Measurements from ENCODE around the gene DET1. TPM values are rescaled to one million over a fixed set of nuclear protein-coding genes. Genes with fewer than 3 reads are reported as not detected.
"Not testable (repeated sequence)": the region's sequence is repeated elsewhere in the genome, so short reads cannot be mapped to it uniquely, and the experiment has no call there.

The DET1 gene
- polyA plus RNA-seq, 6 donors from 2014 or later, result 1.1 to 3.5 (median 1.9) TPM

DNA sequence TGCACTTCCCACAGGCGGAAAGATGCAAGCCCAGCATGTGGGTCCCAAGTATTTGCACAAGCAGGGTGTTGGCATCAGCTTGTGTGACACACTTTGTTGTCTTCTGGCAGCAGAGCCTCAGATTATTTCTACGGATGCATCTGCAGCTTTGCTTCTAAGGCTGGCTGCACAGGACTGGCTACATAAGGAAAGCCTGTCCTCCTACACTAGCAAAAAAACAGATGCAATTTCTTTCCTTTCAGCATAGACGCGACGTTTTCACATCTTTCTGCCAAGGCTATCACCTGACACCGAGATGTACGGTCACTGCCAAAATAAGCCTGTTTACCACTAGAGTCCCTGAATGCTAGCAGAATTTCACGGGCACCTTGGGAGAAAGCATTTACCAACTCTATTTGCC, 65.5 kb downstream of the DET1 start:
- Mint-ChIP-seq H3K9me3 (no peaks in the 10 kb centered on the region), H3K27ac (no peak overlapping the region), H3K27me3 (no peaks in the 10 kb centered on the region), H3K4me3 (no peak overlapping the region), H3K36me3 (peaks cover 0 to 10% of the 10 kb centered on the region in 2 donors), H3K4me1 (peaks cover 3 to 14% (median 7%) of the 10 kb centered on the region in 3 donors)
- DNase-seq (no peak), ATAC-seq (ENCODE audit: low read depth in 2 of 2) (no peak)

DNA sequence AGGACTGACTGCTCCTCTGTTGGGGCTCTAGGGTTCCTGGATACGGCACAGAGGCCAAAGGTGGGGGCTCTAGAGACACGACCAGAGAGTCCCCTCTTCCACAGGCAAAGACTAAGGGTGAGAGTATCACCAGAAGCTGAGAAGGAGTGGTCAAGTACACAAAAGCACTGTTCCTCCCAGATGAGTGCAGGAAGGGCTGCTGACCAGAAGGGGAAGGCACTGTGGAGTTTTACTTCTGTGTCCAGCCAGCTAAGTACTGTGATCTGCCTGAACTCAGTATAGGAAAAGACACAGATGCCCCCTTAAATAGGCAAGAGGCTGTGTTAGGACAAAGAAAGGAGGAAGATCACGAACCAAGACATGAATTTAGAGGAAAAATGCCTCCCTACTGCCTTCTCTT, 67.3 kb downstream of the DET1 start:
- H3K27ac Mint-ChIP-seq, result no peak overlapping the region

DNA sequence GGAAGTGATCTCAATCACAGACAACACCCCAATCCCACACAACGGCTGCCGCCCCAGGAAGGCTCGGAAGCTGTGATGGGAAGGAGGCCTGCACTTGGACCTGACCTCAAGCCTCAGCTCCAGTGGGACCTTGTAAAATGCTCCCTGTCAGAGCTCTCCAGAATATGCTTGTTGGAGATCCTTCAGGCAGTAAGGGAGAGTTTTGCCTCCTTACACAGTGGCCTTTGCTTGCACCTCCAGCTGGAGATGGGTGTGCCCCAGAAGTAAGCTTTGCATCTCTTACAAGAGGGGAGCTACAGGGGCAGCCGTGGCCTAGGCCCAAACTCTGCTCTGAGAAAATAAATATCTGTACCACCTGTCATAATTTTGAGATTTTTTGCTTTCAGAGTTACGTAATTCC, 68.6 kb downstream of the DET1 start:
- no peak overlapping the region for H3K4me3 Mint-ChIP-seq
- no peaks in the 10 kb centered on the region for H3K27me3 Mint-ChIP-seq
- no peaks in the 10 kb centered on the region for H3K9me3 Mint-ChIP-seq
- no peak for ATAC-seq (ENCODE audit: low read depth in 2 of 2)
- H3K4me1 Mint-ChIP-seq, result peaks cover 3 to 14% (median 7%) of the 10 kb centered on the region in 3 donors
- peaks cover 0 to 10% of the 10 kb centered on the region in 2 donors for H3K36me3 Mint-ChIP-seq
- DNase-seq, result no peak
- no peak overlapping the region for H3K27ac Mint-ChIP-seq

More for the DNA sequence above, 67.3 kb downstream of the DET1 start:
- Mint-ChIP-seq H3K27me3 (no peaks in the 10 kb centered on the region), H3K4me1 (peaks cover 3 to 14% (median 7%) of the 10 kb centered on the region in 3 donors), H3K36me3 (peaks cover 0 to 10% of the 10 kb centered on the region in 2 donors), H3K4me3 (no peak overlapping the region), H3K9me3 (no peaks in the 10 kb centered on the region)
- ATAC-seq (ENCODE audit: low read depth in 2 of 2), result no peak
- DNase-seq, result no peak

- Mint-ChIP-seq H3K27ac (peak overlapping the region in 1 of 6 donors; percentile 73), H3K4me3 (no peak overlapping the region), H3K36me3 (peaks cover 0 to 12% of the 10 kb centered on the region in 2 donors), H3K9me3 (no peaks in the 10 kb centered on the region), H3K27me3 (no peaks in the 10 kb centered on the region), H3K4me1 (peaks cover 3 to 7% (median 6%) of the 10 kb centered on the region in 3 donors)
- no peak for DNase-seq
- no peak for ATAC-seq (ENCODE audit: low read depth in 2 of 2)
These were observed 69.4 kb downstream of the DET1 start for GRCh38 chr15:88477126-88477525.

- Mint-ChIP-seq H3K27ac (peak overlapping the region in 1 of 6 donors; percentile 76), H3K36me3 (peaks cover 0 to 16% of the 10 kb centered on the region in 2 donors), H3K4me3 (no peak overlapping the region), H3K4me1 (peaks cover 1 to 4% (median 4%) of the 10 kb centered on the region in 3 donors), H3K9me3 (no peaks in the 10 kb centered on the region), H3K27me3 (no peaks in the 10 kb centered on the region)
- ATAC-seq (ENCODE audit: low read depth in 2 of 2) (no peak), DNase-seq (peak; percentile 11)
These were observed 69.8 kb downstream of the DET1 start for GRCh38 chr15:88476635-88477060.

DNA sequence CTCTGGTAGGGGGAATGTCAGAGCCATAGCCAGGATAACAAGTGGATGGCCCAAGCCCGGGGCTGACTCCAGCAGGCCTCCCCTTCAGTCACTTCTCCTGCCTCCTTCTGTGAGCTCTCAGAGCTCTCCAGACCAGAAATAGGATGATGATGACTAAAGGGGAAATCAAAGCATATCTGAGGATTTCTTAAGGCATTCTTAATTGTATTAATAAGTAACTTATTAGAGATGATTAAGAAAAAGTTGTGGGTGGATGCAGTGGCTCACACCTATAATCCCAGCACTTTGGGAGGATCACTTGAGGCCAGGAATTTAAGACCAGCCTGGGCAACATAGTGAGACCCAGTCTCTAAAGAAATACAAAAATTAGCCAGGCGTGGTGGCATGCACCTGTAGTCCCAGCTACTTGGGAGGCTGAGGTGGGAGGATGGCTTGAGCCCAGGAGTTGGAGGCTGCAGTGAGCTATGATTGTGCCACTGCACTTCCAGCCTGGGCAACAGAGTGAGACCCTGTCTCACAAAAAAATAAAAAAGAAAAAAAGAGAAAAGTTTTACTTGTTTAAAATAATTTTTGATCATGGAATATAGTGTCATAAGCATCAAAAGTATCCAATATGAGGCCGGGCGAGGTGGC, 72.7 kb downstream of the DET1 start:
- H3K4me3 Mint-ChIP-seq; DNase-seq; ATAC-seq (ENCODE audit: low read depth in 2 of 2); H3K4me1 Mint-ChIP-seq; H3K9me3 Mint-ChIP-seq; H3K27ac Mint-ChIP-seq; H3K27me3 Mint-ChIP-seq: not testable (repeated sequence)
- H3K36me3 Mint-ChIP-seq, result peaks cover 0 to 13% of the 10 kb centered on the region in 2 donors

DNA sequence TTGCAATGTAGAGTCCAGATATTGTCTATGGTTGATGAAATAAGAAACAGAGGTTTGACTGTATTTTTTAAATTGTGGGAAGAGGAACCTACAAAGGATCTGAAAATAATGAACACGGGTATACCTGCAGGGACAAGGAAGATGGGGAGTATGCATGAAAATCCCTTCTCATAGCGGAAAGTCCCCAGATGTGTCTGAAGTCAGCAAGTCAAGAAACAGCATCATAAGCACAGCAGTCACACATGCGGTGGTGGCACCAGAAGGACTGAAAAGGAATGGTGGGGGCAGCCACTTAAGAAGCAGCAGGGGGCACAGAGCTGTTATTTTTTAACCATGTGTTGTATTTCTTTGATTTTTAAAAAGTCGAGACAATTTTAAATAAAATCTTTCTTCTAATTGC, 74.3 kb downstream of the DET1 start:
- DNase-seq (no peak), ATAC-seq (ENCODE audit: low read depth in 2 of 2) (no peak)
- no peaks in the 10 kb centered on the region for H3K9me3 Mint-ChIP-seq
- peaks cover 0 to 8% of the 10 kb centered on the region in 2 donors for H3K36me3 Mint-ChIP-seq
- no peak overlapping the region for H3K27ac Mint-ChIP-seq
- H3K4me1 Mint-ChIP-seq, result peaks cover 0 to 17% (median 9%) of the 10 kb centered on the region in 3 donors
- no peak overlapping the region for H3K4me3 Mint-ChIP-seq
- no peaks in the 10 kb centered on the region for H3K27me3 Mint-ChIP-seq

DNA sequence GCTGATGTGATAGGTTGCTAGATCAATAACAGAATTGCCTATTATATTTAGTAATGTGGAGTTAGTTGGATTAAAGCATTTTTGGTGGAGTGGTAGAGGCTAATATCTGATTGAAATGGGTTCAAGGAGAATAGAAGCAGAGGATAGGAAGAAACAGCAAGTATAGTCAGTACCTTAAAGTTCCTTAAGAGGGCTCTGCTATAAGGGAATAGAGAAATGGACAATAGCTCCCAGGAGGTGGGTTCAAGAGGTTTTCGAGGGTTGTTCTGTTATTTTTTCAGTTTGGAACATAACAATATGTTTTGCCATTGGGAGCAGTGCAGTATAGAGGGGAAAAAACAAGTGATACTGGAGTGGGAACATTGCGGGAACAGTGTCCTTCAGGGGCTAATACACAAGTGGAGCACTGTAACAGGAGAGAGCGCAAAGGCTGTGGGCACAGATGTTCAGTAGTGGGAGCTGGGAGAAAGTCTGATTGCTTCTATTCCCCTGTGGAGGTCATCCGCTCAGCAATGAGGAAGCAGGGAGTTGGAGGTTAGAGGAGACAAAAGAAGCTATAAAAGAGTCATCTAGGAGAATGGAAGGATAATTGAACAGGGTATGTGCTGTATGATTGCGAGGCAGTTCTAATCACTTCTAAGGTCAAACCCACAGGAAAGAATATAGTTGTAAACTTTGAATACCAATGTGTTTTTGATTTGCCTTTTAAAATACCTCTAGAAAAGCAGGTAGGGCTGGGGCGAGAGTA, 75.7 kb downstream of the DET1 start:
- DNase-seq (no peak), ATAC-seq (ENCODE audit: low read depth in 2 of 2) (no peak)
- Mint-ChIP-seq H3K4me3 (no peak overlapping the region), H3K9me3 (no peaks in the 10 kb centered on the region), H3K36me3 (peaks cover 0 to 8% of the 10 kb centered on the region in 2 donors), H3K27ac (no peak overlapping the region), H3K27me3 (no peaks in the 10 kb centered on the region), H3K4me1 (peaks cover 10 to 31% (median 18%) of the 10 kb centered on the region in 3 donors)

- Mint-ChIP-seq H3K27ac (no peak overlapping the region), H3K36me3 (peaks cover under 1 to 14% of the 10 kb centered on the region in 2 donors), H3K9me3 (no peaks in the 10 kb centered on the region), H3K4me1 (peaks cover 10 to 33% (median 18%) of the 10 kb centered on the region in 3 donors), H3K4me3 (peak overlapping the region in 3 of 8 donors; percentile 97 to 98 (median 98)), H3K27me3 (no peaks in the 10 kb centered on the region)
- DNase-seq (no peak), ATAC-seq (ENCODE audit: low read depth in 2 of 2) (no peak)
These were observed 77.2 kb downstream of the DET1 start for GRCh38 chr15:88469321-88469720.

GRCh38 chr15:88468721-88469120, 77.8 kb downstream of the DET1 start:
- H3K4me1 Mint-ChIP-seq, result peaks cover 10 to 33% (median 21%) of the 10 kb centered on the region in 3 donors
- DNase-seq; H3K27me3 Mint-ChIP-seq; ATAC-seq (ENCODE audit: low read depth in 2 of 2); H3K9me3 Mint-ChIP-seq; H3K27ac Mint-ChIP-seq: not testable (repeated sequence)
- H3K4me3 Mint-ChIP-seq, result peak overlapping the region in 5 of 8 donors; percentile 90 to 98 (median 97)
- peaks cover 7 to 18% of the 10 kb centered on the region in 2 donors for H3K36me3 Mint-ChIP-seq

DNA sequence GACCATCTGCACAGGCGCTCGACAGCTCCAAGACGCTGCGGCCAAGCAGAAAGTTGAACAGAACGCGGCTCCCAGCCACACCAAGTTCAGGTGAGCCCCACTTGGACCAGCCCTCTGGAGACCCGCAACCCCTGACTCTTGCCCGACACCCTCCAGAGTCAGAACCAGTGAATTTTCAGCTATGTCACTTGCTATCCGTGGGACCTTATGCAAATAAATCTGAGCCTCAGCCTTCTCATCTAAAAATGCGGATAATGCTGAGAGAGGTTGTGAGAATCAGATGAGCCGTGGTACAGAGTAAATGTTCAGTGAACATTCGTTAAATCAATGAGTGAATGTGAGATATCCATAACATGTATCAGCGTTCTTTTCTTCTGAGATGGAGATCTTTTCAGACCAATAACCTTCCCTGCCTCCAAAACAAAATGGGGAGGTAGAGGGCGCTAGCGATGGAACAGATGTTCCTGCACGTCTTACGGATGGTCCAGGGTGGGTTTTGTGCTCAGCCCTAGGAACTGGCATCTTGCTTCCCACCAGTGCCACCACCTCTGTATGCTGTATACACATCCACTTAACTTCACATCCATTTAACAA, 78.4 kb downstream of the DET1 start:
- Mint-ChIP-seq H3K4me1 (peaks cover 10 to 39% (median 21%) of the 10 kb centered on the region in 3 donors), H3K4me3 (peak overlapping the region in 7 of 8 donors; percentile 90 to 98 (median 97)), H3K27ac (peak overlapping the region; percentile 63 to 99 (median 98)), H3K27me3 (no peaks in the 10 kb centered on the region), H3K9me3 (no peaks in the 10 kb centered on the region), H3K36me3 (peaks cover 14 to 22% of the 10 kb centered on the region in 2 donors)
- ATAC-seq (ENCODE audit: low read depth in 2 of 2) (no peak), DNase-seq (no peak)

DNA sequence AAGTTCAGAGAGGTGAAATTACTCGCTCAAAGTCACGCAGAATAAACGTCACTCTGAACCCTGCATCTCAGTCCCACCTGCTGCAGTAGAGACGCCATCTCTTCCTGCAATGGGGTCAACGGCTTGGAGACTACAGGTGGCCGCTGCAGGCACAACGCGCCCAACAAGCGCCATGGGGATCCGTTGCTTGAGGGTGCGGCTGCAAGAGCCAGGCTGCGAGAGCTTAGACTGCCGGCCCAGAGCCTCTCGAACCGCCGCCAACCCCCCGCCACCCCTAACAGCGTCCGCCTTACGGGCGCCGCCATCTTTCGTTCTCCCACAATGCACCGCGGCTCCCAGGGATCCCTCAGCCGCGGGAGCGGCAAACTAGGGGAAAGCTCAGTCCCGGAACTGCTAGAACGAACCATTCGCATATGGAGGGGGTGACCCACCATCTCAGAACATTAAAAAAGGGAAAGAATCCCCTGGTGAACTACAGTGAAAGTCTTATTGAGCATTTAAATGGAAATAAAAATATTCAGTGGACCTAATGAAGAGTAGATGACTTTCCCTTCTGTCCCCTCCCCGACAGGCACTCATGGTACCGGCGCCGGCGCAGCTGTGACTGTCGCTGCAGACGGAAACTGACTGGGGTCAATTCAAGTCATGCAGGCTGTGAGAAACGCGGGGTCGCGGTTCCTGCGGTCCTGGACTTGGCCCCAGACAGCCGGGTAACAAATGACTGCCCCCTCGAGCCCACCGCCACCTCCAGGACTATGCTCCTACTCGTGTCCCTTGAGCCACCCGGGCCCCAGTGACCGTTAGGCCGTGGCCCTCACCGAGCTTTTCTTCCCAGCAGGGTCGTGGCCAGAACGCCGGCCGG, 79.2 kb downstream of the DET1 start, which contains the start of the genes MRPL46 and MRPS11:
TSS of gene MRPL46 (minus strand) at position 316 of the 862 bp plus-strand sequence. CDS start at position 305, 11 bp downstream.
TSS of gene MRPS11 (plus strand) at position 636 of the 862 bp plus-strand sequence. CDS start at position 646, 10 bp downstream.
- DNase-seq, result peak; percentile 90
- peak within 1 kb of the TSS; percentile 96 to 99 (median 98) for H3K27ac Mint-ChIP-seq
- no peaks in the 10 kb centered on the region for H3K27me3 Mint-ChIP-seq
- peak within 1 kb of the TSS in 7 of 8 donors; percentile 90 to 98 (median 97) for H3K4me3 Mint-ChIP-seq
- no peaks in the 10 kb centered on the region for H3K9me3 Mint-ChIP-seq
- peak; percentile 91 for ATAC-seq (ENCODE audit: low read depth in 2 of 2)
- H3K4me1 Mint-ChIP-seq, result peaks cover 10 to 40% (median 21%) of the 10 kb centered on the region in 3 donors
- peaks cover 17 to 22% of the 10 kb centered on the region in 2 donors for H3K36me3 Mint-ChIP-seq

Data from naive B cell (primary cell).